Limb (tissue), 2 donors: ENCODE measurements around the gene DENND6B.

Experiments used
- DNase-seq, 2 donors: peaks; one replicate each; pipeline ENCODE4 v3.0.0-alpha.2; 2016; ENCODE audit errors: extremely low spot score in 2 of 2

DENND6B gene

DNA sequence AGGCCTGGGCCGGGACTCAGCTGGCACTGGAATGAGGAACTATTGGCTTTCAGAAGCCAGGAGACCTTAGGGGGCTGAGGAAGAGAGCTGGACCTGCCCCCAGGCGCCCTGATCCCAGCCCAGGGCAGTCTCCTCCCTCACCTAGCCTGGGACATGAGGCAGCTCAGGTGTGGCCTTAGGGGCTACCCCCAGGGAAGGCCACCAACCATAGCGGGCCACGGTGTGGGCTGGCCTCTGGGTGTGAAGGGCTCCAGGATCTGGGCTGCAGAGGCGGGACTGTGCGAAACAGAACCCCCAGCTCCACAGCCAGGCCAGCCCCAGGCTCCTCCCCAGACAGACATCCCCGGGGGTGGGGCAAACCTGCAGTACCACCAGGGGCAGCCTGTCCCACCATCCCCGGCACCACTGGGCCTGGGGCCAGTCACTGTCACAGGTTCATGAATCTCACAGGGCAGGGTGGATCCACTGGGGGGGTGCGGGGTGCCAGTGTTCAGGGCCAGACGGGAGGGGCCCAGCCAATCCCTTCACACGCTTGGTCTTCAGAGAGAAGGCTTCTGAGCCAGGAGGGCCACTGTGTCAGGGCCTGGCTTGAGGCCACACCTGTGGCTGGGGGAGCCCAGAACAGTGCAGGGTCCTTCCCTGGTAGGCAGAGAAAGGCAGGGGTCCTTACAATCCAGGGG, 22.8 kb downstream of the DENND6B start:
- DNase-seq: no peak

DNA sequence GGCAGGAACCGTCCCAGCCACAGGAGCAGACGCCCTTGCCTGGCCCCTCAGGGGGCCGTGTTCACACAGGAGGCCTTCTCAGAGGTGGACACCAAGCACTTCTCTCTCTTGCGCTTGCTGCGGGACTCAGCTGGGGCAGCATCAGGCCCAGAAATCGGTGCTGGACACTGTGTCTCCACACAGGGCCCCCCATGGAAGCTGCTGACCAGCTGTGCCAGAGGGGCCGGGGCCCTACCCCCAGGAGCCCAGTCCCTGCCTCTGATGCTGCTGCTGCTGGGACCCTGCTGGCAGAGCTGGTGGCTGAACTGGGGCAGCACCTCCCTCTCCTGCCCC, 23.3 kb downstream of the DENND6B start:
- DNase-seq: no peak

DNA sequence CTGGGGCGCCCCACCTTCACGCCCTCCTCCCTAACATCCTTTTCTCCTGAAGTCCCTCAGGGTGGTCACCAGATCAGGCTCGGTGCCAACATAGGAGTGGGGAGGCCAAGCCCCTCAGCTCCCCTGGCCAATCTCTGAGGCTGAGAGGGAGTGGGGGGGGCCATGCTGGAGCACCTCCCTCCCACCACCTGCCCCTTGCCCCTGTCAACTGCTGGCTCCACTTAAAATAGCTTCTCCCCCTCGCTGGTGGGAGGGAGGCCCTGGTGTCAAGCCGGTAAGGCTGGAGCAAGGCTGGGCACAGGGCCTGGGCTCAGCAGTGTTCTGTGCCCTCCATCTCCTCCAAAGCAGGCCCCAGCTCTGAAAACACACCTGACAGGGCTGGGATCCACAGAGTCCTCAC, 24.2 kb downstream of the DENND6B start:
- DNase-seq: peak; percentile 9 to 56

DNA sequence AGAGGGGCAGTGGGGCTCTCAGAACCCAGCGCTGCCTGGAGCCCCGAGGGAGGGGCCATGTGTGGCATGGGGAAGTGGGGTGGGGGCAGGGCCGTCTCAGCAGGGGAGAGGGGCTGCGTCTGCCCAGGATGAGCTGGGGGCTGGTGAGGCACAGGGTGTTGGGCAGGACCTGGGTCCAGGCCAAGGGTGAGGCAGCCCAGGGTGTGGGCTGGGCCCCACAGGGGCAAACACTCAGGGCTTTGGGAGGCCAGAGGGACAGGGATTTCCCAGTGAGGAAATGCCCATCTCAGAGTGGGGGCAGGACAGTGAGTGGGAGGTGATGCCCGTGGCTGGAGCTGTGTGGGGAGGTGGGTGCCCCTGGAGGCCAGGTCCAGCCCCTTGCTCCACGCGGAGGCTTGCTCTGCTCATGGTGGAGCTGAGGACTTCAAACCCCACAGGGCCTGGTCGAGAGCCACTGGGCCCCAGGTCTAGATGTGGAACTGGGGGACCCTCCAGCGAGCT, 24.7 kb downstream of the DENND6B start:
- no peak for DNase-seq

DNA sequence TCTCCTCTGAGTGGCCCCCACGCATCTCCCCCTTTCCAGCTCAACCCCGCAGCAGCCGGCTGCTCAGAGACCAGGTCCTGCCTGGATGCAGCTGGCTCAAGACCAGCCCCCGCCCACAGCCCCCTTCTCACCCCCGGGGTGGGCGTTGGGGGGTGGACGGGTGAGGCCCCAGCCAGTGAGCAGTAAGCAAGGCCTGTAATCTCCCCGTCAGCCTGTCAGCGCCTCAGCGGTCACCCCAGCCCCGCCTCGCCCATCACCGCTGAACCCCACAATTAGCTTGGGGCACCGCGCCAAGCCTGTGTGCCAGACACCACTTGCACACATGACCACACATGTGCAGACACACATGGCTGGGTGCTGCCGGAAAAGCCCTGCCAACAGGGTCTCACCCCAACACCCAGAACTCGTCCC, 25.2 kb downstream of the DENND6B start:
- peak; percentile 32 to 66 for DNase-seq

DNA sequence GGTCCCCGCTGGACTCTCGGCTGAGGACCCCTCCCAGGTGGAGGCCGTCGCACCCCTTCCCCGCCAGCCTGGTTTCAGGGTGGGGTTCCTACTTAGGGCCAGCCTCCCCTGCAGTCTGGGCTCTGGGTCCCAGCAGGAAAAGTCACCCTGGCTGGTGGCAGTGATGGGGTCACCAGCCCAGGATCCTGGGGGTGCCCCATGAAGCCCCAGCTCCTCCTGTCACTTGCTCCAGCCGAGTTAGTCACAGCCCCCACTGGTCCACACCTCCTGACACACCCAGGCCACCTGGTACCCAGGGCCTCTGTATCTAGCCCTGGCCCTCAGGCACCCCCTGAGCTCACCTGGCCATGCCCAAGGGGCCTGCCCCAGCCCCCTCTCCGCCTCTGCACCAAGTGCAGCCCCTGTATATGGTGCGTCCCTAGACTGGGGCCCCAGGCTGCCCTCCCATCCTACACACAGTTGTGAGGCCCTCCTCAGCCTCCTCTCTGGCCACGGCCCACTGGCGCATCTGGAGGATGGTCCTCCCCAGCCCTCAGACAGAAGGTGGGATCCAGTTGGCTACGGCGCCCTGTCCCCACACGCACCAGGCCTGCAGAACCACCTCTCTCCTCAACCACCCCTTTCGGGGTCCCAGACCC, 26.1 kb downstream of the DENND6B start:
- no peak for DNase-seq

DNA sequence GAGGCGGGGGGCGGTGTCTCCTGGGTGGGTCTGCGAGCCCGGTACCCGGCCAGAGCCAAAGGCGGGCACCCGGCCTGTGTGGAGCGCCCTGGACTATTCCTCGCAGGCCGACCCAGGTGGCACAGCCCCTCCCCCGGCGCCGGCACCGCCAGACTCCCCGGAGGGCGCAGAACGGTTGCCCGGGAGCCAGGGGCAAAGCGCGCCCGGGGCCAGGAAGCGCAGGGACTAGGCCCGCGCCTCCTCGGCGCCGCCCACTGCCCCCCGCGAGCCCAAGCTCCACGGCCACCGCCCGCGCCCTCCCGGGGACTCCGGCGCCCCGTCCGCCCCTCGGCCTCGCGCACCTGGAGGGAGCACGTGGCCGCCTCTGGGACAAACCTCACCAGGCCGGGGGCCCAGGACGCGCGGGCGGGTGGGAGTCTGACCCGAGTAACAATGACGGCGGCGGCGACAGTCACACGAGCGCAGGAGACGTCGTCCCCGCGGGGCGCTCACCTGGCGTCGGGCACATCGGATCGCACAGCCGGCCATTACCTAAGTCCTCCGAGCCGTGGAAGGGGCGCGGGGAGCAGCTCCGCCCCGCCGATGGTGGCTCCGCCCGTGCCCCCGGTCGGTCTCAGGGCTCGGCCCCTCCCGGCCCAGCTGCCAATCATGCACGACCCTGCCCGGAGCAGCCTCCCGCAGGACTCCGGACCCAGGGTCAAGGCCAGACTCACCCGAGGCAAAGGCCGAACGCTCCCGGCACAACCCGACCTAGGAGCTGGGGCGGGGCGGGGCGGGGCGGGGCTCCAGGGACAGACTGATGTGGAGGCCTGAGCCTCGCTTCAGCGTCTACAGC, 26.8 kb downstream of the DENND6B start:
- DNase-seq: peak in 1 of 2 donors; percentile 54

DNA sequence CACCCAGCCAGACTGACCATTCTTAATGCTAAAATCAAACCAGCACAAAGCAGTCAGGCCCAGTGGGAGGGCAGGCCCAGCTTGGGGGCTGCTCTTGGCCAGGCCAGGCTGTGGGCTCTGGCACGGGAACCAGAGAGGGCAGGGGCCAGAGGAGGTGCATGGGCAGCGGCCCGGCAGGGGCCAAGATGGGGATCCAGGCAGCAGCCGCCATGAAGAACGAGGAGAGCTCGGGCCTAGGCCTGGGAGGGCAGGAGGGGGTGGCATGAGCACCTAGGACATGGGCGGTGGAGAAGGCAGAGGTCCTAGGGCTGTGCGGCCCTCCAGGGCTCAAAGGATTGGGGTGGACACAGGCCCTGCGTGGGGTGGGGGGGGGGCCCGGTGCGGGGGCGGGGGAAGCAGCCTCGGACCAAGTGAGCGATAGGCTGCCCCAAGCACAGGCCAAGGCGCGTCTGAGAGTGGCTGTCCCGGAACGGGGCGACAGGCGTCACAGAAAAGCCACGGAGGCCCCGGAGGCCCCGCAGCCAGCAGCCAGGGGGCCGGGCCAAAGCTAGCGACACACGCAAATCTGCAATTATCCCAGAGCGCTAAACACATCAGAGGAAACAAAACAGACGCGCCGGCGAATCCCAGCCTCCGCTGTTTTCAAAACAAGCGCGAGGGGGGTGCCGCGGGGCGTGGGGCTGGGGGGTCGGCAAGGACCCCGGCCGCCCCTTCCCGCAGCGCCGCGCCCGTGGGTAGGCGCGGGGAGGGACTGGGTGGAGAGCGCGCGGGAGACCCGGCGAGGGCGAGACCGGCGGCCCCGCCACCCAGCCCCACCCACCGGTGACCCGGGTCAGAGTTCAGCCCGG, 27.7 kb downstream of the DENND6B start:
- peak in 1 of 2 donors; percentile 50 for DNase-seq

DNA sequence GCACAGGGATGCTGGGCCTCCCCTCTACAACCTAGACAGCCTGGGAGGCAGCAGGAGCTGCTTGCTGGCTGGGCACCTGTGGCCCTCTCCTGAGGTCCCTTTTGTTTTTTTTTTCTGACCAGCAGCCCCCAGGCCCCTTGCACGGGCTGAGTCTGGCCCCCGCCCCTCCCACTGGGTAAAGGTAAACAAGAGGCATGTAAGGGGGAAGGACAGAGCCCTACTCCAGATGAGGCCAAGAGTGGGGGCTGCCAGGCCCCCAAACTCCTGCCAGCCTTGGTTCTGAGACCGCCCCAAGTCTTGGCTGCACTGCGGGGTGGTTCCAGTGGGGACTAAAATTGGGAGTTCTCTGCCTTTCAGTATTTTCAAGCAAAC, 28.6 kb downstream of the DENND6B start:
- DNase-seq: no peak

DNA sequence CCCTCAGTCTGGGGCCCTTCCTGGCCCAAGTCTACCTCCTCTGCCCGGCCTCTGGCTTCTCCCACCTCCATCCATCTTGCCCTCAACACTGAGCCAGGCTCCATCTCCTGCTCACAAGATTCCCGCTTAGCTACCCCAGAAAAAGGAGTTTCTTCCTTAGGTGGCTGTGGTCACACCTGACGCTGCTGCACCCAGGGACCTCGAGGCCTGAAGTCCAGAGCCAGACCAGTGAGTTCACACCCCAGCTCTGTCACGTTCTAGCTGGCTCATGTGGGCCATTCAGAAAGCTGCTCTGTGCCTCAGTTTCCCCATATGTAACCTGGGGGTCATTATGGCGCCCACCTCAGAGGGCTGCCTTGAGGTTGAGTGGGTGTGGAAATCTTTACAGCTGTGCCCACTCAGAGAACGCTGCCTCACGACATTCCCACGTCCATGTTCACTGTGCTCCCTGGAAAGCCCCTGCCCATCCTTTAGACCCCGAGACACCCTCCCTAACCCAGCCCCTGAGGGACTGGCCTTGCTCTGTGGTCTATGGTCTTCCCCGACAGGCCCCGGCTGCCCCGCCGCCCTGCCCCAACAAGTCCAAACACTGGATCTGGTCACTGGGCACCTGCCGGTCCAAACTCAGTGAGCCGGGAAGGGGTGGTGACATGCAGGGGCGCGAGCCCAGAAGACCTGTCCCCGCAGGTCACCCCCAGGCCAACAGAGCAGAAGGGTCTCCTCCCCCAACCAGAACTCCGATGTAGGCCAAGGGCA, 29.1 kb downstream of the DENND6B start:
- no peak for DNase-seq

DNA sequence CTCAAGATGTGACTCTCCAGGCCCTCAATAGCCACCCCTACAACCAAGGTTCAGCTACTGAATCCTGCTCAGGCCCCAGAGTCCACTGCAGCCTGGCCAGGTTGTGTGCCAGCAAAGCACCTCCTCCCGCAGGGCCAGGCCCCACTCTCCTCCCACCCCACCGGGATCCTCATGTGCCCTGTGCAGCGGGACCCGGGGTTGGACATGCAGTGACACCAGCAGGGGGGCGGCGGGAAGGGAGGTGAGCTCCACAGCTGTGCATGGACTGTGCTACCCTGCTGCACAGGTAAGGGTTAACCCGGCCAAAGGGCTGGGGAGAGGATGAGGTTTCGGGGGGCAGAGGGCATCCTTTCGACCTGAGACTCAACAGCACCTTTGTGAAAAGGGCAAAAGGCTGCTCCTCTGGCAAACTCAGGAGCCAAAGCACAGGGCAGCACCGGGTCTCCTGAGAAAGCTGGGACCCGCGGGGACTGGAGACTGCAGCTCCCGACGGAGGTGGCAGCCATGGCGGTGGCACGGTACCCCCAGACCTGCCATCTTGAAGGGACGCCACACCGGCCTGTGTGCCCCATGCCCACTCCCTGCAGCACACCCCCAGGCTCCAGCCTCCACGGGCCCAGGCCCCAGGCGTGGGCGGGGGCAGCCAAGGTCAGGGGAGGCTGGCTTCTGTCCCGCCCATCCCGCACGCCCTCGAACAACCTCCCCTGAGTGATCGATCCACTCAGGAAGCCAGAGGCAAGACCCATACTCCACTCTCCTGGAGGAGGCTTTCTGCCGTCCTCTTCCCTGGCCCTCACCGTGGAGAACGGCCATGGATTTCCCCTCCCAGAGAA, 29.9 kb downstream of the DENND6B start:
- DNase-seq: no peak

DNA sequence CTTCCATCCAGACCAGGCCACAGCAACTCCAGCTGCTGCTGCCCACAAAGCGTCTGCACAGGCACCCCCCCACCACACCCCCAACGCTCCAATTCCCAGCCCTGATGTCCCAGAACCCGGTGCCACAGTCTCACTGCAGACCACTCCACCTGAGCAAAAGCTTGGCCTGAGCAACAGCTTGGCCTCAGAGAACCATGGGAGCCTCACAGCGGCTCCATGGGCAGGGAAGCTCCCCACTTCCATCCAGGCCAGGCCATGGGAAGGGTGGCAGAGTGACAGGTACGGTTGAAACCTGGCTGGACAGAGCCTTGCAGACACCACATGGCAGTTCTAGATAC, 32.5 kb downstream of the DENND6B start:
- no peak for DNase-seq

DNA sequence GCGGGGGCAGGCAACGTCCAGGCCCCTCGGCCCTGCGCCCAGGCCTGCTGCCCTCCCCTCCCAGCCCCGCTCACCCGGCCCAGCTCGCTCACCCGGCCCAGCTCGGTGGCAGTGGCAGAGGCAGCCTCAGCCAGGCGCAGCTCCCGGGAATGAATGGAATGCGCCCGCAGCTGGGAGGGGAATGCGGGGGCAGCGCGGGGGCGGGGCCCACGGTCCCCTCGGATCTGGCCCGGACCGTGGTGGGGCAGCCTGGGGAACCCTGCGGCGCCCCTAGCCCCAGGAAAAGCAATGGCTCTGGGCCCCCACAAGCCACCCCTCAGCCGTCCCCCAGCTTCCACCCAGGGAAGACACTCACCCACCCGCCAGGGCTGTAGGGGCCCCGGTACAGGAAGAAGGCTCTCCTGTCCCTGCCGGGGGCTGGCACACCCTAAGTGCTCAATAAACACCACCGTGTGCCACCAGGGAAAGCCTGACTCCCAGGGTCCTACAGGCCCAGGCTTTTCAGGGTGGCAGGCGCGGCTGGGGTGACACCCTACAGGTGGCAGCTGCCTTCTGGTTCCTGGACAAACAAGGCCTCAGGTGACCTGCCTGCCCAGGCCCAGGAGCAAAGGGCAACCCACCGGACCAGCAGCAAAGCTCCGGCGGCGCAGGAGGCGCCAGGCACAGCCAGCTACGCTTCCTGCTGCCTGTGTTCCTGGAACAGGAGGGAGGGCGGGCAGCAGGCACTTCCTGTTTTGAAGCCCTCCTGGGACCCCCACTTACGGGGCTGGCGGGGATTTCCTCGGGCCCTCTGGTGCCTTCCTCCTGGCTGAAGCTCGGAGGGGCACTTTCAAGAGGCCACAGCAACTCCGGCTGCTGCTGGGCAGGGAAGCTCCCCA, 33.1 kb downstream of the DENND6B start:
- peak in 1 of 2 donors; percentile 77 for DNase-seq

DNA sequence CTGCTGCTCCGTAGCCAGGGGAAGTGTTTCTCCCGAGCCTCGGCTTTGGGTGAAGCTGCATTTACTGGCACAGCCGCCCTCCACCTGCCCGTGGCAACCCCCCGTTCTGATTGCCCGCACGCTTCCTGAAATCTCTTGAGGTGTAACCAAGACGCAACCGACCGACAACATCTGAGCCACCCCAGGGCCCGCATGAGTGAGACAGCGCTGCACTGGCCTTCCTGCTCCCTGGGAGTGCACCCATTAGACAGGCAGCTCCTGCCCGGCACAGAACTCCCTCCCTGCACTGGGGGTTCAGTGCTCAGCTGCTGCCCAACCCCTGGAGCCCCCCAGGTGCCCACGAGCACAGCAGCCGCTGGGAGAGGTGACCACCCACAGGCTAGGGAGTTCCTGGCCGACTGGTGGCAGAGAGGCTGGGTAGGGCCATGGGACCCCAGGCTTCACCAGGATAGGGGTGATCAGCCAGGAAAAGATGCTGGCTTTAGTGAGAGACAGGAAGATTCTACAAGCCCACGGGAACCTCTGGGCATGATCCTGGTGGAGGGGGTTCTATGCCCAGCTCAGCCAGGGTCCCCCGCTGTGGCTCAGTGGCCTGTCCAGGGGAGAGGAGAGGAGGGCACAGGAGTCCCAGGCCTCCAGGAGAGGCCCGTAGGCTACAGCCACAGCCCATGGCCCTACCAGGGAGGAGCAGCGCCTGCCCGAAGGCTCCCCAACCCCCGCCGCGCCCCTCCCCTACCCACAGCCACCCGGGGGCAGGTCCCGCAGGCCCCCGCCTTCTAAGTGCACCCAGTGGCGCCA, 34.0 kb downstream of the DENND6B start:
- DNase-seq: no peak

DNA sequence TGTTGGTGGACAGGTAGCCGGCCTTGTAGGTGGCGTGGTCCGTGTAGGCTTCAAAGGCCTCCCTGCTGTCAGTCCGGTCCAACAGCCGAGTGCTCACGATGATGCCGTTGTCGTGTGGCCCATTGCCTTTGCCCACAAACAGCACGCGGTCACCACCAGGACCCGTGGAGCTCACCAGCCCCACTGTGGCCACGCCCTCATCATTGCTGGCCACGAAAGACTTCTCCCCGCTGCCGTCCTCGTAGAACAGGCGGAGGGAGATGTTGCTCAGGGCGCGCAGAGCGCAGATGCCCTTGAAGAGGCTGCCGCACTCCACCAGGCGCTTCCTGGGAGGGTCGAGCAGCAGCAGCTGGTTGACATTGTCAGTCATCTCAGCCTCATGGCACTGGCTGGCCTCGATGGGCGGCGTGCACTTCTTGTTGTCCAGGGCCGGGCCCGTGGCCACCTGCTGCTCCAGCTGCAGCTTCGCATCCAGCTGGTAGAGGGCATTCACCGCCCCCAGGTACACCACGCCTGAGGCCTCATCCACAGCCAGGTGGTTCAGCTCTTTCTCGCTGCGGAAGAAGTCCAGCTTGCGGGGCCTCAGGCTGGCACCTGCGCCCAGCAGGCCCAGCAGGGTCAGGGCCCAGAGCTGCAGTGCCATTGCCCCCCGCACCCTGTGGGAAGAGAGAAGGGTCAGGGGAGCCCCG, 36.7 kb downstream of the DENND6B start:
- no peak for DNase-seq

DNA sequence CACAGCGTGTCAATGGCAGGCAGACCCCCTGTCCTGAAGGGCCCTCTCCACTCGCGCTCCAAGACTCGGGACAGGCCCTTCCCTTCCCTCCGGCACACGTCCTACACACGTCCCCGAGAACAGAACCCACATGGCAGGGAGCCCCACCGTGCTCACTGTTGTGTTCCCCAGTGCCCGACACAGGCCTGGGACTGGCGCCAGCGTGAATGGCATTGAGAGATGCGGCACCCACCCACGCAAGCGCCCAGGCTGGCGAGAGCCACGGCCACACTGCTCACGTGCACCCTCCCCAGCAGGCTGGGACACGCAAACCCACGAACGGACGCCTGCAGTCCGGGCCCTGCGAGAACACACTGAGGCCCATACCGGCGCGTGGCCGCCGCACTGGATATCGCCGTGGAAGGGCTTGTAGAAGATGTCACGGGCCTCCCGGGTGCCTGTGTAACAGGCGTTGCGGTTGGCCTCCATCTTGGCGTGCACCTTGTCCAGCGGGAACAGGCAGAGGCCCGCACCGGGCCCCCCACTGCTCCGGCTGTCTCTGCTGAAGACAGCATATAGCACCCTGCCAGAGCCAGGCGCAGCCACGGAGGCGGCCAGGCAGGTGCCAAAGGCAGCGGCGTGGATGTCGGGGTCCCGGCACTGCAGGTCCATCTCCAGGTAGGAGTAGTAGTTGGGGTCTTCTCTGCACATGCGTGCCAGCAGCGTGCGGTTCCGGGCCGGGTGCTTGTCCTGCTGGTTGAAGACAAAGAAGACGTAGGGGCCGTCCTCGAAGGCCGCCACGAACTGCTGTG, 37.5 kb downstream of the DENND6B start:
- no peak for DNase-seq

DNA sequence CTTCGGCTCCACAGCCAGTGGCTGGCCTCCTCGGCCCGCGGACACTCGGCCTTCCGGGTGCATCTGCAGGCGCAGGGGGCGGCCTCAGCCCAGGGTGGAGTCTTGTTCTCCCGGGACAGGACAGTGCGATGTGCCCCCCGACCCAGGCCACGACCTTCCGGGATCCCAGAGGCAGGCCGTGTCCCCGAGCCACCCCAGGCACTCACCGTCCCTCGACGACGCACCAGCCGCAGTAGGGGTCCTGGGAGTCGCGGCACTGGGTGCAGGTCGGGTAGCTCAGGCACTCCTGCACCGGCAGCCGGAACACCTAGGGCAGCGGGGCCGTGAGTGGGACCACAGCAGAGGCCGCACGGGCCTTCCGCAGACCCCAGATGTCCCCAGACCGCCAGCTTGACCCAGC, 39.1 kb downstream of the DENND6B start:
- no peak for DNase-seq
